Left colon (tissue), 2 donors: Measurements from ENCODE around the gene GCHFR. TPM values are rescaled to one million over a fixed set of nuclear protein-coding genes. Genes with fewer than 3 reads are reported as not detected.

Experiments
- ATAC-seq: fragments of 200-7000 bp; cut with Tn5 transposase; one replicate; pipeline ENCODE4 v1.9.1; 2020; ENCODE audit warnings: mild to moderate bottlenecking, moderate library complexity
- DNase-seq, 2 donors: peaks; one replicate each; pipeline ENCODE4 v3.0.0-alpha.2; 2020
- intact Hi-C, 2 donors: fragments of 100-400 bp; cut with DNase I in 1 of 2; cut with micrococcal nuclease in 1 of 2; formaldehyde crosslinking; loops; one replicate each; pipeline versions ENCODE4 v1.11.2 to v1.14.0; 2022; cut with DNase I, micrococcal nuclease
- total RNA-seq, 2 donors: library from RNA; stranded (reverse); fragmentation: NEBNext Ultra II Directional; extraction: Animal tissue kit (Norgen Biotek cat#: 25700); gene quantifications; one replicate each; pipeline ENCODE4 v1.2.1, GENCODE V29; 2021
- donor health status: DM: no; HTN: no; CAD: no.
- donor health status: DM: yes; HTN: yes; CAD: no.

The GCHFR gene
- total RNA-seq, 2 donors from 2014 or later: 21.2 to 35.1 TPM

DNA sequence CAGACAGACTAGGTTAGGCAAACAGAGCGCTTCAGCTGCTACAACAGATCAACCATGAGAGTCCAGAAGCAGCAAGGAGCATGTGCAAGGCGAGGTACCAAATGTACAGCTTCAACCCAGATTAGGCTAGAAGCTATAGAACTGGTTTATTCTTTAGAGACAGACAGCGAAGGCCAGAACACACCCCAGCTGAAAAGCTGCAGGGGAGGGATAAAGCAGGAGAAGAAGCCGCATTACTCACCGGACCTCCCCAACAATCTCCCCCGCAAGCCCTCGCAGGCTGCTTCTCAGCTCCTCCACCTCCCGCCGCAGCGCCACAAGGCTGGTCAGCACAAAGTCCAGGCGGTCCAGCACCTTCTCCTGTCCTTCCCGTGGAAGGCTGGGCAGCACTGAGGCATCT is 12.1 kb upstream of the GCHFR start:
- no peak for DNase-seq
- no peak for ATAC-seq
- intact Hi-C loops: no loop called here

DNA sequence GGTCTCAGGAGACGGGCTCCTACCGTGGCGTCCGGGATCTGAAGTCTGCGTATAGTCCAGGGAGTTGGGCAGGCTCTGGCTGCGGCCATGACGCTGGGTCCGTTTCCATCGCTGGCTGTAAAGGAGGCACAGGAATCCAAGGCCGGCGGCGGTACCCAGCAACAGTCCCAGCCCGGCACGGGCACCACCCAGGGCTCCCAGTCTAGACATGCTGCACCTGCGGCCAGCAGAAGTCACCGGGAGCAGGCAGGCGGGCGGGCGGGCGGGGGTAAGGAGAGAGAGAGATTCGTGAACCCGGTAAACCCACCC is 9.3 kb upstream of the GCHFR start:
- ATAC-seq: peak; percentile 61
- DNase-seq: peak in 1 of 2 donors; percentile 59
- intact Hi-C loops: no loop called here

DNA sequence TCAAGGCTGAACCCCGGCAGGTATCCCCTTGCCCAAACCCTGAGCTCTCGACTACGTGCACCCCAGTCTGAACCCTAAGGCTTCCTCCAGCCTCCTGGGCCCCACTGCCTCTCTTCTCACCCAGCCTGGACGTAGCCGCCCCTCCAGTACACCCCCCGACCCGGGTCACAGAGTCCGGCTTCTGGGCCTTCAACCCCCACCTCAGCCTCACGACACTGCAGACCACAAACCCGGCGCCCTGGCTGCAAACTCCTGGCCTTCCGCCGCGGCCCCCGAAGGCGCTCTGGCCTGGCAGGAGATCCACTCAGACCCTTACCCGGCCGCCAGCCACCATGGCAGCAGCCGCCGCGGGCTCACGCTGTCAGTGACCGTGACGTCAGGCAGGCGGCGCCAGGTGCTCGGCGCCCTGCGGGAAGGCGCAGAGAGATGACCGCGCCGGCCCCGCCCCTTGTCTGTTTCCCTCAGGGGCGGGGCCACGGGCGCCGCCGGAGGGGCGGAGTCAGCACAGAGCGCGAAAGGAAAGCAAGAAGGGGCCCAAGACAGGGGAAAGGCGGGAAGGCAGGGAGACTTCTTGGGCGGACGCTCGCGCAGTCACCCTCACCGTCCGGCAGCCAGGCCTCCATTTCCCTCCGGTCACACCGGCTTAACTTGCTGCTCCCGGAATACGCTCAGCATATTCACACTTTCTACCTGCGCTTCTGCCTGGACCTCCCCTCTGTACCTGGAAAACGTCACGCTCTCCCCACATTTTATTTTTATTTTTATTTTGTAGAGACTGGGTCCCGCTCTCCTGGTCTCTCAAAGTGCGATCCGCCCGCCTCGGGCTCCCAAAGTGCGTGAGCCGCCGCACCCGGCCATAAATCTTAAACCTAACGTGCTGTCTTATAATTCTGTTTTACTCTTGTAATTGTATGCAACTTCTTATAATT is 8.7 kb upstream of the GCHFR start, which contains the start of gene RMDN3:
RMDN3 (minus strand) TSS at position 372 of the 929 bp plus-strand sequence. CDS start 471 bp downstream, outside the sequence.
- DNase-seq: peak; percentile 89 to 95
- peak; percentile 97 for ATAC-seq
- intact Hi-C loops: no loop called here

DNA sequence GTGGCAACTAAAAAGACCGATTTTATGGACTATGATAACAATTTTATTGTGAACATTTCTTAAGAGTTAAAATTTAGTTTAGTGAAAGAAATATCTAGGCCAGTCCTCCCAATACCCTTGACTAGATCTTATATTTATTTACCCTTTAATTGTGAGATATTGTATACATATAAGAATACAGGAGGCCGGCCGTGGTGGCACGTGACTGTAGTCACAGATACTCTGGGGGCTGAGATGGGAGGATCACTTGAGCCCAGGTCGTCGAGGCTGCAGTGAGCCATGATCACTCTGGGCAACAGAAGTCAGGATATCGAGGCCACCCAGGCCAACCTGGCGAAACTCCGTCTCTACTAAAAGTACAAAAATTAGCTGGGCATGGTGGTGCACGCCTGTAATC is 8.1 kb upstream of the GCHFR start:
- peak in 1 of 2 donors; percentile 27 for DNase-seq
- intact Hi-C loops: no loop called here

DNA sequence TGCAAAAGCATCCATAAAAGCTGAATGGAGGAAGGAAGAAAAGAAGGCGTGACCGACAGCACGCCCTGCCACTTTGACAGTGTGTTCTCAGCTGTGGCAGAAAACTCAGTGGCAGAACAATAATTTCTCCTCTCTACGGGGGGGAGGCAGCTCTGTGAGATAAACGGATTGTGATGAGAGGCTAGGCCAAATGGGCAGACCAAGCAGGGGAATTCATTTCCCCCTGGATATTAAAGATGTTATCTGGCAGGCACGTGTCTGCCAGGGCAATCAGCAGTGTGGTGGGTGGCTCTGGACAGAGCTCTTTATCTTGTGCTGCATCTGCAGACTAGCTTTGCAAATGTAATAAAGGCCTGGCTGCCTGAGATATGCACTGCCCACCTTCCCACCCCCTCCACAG is 6.9 kb upstream of the GCHFR start:
- intact Hi-C loops: no loop called here
- ATAC-seq (no peak), DNase-seq (no peak)

More for the DNA sequence above, 8.1 kb upstream of the GCHFR start:
- ATAC-seq: no peak

DNA sequence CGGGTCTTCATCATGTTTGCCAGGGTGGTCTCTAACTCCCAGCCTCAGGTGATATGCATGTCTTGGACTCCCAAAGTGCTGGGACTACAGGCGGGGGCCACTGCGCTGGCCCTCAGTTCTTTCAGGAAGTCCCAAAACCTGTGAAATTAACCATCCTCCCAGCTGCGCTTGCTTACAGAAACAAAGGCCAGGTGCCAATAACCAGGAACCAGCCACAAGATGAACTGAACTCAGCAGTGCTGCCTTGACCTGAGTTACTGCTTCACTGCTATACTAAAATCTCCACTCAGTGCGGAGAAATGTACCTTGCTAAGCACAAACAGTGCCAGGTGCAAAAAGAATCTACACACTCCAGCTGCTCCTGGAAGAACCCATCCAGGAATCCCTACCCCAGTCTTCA is 3.9 kb upstream of the GCHFR start:
- intact Hi-C loops: no loop called here
- DNase-seq (no peak), ATAC-seq (no peak)

DNA sequence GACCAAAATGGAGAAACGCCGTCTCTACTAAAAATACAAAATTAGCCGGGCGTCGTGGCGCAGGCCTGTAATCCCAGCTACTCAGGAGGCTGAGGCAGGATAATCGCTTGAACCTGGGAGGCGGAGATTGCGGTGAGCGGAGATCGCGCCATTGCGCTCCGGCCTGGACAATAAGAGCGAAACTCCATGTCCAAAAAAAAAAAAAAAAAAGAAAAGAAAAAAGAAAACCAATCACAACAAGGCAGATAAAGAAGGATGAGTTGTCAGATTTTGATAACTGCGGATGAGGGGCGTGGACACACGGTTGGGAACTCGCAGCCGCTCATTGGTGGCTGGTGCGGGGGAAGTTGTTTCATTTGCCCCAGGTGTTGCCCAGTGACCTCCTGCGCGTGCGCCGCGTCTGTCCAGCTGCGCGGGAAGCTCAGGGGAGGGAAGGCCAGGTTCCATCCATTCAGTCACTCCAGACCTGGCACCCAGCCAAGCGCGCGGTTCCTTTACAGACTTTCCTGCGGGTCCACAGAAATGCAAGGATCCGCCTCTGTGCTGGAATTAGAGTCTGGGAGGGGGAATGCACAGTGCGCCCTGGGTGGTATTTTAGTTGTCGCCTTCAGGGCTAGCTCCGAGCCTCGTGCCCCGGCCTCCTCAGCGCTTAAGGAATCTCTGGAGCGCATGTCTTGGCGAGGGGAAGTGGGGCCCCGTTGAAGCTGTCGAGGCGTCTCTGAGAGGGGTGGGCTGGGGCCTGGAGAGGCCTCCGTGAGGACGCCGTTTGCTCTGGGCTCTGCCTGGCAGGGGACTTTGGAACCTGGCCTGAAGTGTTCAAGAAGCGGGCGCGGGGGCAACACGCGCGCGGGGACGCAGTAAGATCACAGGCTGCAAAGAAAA is 708 bp upstream of the GCHFR start:
- DNase-seq (peak; percentile 86 to 87), ATAC-seq (peak; percentile 62)
- intact Hi-C loops: no loop called here

DNA sequence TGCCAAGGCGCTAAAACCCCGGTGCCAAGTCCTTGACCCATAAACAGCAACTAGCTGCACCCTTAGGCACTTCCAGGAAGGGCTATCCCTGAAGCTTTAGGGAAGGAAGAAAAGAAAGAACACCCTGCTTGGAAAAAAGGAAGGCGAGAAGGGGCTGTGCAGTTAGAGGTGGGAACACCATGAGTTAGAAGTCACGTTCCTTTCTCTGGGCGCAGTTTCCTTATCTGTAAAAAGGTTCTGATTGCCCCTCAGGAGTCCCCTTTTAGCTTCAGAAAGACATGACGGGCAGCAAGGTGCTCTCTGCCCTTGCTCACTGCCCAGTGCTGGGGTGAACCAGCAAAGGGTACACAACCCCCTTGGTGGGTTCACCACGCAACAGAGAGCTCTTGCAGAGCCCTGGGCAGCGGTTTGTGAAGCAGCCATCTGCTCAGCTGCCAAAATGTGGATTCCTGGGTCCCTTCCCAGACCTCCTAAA is 798 bp downstream of the GCHFR start:
- DNase-seq (no peak), ATAC-seq (peak; percentile 20)
- intact Hi-C loops: no loop called here

DNA sequence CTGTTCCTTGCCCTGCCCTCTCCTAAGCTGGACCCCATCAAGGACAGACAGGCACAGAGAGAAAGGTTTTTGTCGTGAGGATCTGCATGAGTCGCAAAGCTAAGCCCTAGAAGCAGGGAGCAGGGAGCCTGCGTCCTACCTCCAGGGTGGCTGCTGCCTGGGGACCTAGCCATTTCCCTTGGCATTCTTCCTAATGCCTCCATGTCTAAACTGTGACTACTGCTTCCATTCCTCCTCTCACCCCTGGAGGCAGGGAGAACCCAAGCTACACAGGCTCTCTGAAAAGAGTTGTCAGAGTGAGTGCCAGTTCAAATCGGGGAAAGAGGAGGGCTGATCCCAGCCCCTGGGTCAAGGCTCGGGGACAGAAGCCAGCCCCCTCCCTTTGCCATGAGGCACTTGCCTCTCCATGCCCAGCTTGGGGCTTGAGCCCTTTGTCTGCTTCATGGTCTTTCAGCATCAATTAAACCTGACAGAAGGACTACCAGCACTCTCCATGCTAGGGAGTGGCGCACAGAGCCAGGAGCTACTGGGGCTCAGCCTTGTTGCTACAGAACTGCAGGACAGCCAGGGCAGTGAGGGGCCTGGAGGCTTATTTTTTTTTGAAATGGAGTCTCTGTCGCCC is 2.4 kb downstream of the GCHFR start:
- DNase-seq (no peak), ATAC-seq (no peak)
- intact Hi-C loops: no loop called here

DNA sequence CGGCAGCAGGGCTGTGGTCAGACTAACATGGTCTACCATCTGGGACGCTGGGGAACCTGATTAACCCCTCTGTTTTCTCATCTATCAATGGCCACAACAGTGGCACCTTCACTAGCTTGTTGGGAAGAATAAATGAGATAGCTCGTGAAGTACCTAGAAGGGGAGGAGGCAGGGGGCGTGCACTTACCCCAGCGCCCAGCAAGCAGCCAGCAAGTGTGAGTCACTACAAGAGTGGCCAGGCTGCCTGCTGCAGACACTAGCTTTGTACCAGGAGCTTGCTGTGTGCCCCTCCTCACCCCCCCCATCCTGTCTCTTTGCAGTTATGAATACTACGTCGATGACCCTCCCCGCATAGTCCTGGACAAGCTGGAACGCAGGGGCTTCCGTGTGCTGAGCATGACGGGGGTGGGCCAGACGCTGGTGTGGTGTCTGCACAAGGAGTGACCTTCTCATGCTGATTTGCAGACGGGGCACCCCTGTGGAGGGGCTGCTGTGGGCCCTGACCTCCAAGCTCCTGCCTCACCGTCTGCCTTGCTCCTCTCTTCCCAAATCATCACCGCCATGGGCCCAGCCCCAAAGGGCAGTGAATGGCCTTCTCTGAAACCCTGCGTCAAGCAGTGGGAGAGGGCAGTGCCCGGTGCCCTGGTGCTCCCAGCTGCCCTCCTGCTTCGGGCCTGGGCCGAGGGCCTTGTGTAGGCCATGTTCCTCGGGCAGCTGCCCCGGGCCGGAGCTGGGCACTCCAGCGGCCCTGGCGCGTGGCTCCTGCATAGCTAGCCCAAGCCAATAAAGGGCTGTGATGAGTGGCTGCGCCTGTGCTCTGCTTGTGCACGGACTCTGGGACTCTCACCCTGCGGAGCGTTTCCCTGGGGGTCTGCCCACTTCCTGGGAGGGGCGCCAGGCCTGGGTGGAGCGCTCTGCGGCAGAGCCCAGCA is 3.3 kb downstream of the GCHFR start:
- intact Hi-C loops: no loop called here
- ATAC-seq (no peak), DNase-seq (no peak)

DNA sequence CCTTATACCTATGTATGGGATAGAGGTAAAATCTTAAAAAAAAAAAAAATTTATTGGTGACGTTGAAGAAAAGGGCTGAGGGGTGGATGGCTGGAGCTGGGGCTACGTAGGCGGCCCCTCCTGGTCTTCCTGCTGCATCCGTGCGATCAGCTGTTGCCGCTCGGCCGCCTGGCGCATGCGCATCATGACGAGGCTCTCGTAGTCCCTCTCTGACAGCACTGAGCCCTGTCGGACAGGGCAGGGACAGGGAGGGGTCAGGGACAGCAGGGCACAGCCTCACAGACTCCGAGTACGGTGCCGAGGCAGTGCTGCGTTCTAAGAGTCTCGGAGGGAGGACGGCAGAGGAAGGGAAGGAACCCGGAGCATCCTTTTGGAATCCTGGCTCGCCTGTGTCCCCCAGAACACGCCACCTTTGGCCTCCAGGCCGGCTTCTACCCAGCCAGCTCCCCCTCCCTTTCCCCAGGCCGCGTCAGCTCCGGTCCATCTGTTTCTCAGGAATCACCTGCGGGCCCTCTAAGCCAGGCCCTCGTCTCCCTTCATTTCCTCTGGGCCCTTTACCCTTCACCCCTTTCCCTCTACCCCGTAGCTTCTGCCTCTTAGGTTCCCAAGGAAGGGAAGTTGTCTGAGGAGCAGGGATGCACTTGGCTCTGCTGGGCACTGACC is 4.1 kb downstream of the GCHFR start:
- ATAC-seq (no peak), DNase-seq (no peak)
- intact Hi-C loops: no loop called here

DNA sequence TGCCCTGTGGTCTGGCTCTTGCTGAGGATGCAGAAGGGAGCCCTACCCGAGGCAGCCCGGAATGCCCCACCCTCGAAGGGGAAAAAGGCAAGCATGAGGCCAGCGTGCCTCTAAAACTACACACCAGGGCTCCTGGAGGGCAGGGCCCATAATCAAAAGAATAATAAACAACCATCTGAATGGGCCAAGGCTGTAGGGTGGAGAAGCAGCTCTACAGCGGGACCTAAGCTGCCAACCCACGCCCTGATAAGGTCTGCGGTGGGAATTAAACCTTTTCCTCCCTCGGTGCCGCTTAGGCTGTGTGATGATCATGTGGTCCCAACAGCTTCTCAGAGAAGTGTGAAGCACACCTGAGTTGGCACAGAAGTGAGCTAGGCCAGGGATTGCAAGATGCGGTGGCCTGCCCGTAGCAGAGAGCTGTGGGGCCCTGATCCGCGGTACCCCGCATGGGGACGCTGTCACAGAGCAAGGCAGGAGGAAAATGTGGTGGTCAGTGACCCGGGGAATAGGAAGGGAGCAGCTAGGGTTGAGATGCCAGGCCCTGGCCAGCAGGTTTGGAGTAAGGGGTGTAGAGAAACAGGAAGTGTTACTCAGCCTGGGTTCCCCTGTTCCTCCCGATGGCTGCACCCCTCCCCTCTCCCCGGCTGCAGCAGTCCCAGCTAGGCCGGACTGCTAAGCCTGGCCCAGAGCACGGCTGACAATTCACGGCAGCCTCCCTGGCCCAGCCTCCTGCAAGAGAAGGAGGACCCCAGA is 4.8 kb downstream of the GCHFR start:
- DNase-seq (peak; percentile 63 to 70), ATAC-seq (peak; percentile 48)
- intact Hi-C loops: no loop called here

DNA sequence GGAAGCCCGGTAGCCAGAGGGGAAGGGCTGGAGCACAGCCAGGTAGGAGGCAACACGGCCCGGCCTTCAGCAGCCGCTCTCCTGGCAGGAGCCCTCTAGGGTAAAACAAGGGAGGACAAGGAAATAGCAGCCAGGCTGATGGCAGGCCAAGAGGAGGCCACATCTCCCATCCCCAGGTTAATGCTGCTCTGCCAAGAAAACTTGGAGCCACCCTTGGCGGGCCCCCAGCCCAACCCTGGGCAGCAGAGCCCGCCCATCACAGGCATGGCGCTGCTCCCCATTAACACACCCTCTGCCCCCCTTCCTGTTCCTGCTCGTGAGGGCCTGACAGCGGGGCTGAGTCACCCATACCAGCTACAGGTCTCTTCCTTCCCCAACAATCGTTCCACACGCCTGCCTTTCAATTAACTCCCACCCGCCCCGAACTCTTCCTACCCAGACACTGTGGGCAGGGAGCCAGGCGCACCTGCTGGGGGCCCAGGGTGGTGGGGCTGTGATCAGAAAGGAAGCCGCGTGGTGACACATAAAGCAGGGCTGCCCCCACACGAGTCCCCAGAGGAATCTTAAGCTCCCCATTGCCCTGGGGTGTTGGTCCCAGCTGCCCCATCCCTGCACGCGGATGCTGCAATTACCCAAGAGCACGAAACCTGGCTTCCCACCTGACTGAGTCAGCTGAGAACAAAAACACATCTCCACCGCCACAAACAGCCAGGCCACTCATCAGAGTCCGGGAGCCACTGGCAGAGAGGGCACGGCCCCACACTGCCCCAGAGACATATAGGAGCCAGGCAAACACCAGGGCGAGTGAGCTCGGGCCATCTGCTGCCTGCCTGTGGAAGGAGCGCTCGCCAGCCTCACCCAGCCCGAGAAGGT is 5.6 kb downstream of the GCHFR start, which contains the start of gene C15orf62:
C15orf62 (plus strand) TSS at position 707 of the 873 bp plus-strand sequence. CDS start 516 bp downstream, outside the sequence.
- DNase-seq: peak; percentile 60 to 84
- intact Hi-C loops: no loop called here
- ATAC-seq: peak; percentile 43

DNA sequence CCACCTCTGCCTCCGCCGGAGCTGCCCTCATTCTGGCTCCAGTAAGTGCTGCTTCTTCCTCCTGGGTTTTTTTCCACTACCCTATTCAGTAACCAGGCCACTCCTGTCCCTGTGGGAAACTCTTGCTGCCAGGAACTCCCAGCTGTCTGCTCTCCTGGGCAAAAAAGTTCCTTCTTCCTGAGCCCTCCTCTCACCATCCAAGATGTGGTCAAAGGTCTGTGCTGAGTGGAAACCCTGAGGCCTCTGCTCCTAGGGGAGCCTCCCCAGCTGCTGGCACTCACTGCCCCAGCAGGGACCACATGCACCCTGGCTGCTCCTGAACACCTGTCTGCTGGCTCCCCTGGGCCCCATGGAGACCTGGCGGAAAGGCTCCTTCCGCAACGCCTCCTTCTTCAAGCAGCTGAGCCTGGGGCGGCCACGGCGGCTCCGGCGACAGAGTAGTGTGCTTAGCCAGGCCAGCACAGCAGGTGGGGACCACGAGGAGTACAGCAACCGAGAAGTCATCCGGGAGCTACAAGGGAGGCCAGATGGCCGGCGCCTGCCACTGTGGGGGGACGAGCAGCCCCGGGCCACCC is 6.4 kb downstream of the GCHFR start:
- DNase-seq (peak; percentile 53 to 62), ATAC-seq (peak; percentile 52)
- intact Hi-C loops: no loop called here

DNA sequence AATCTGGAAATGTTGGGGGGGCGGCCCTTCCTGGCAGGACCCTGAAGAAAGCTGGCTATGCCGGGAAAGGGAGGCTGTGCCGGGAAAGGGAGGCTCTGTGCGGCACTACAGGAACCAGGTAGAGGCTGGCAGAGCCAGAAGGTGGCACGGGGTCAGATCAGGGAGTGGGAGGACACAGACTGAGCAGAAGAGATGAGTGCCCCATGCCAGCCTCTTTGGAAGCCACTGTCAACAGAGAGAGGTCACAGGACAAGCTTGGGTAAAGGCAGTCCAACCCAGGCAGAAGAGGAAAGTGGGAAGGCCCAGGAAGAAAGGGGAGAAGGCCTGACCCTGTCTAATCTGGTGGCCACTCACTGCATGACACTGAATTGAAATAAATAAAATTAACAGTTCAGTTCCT is 7.4 kb downstream of the GCHFR start:
- ATAC-seq (no peak), DNase-seq (no peak)
- intact Hi-C loops: no loop called here

DNA sequence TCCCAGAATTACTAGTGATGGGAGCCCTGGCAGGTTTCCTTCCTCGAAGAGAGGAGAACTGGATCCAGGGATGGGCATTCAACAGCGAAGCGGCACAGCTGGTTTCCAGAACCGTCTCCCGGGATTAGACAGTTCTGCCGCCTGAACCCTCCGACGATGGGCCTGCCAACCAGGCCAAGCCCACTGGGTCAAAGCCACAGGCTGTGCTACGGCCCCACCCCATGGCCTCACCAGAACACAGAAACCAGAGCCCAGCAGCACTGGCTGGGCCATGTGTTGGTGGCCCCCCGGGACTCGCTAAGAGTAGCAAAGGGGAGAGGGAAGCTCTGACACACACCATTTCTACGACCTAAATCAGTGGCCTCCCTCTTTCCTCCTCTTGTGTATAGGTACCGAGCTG is 8.1 kb downstream of the GCHFR start:
- ATAC-seq (no peak), DNase-seq (no peak)
- intact Hi-C loops: no loop called here
